IPS-15b (cell line): ENCODE results near the gene HERC5.
A peak's percentile ranks its signal among the peaks of the same experiment; 100 is the strongest.

ENCODE experiments used
- H3K27me3 ChIP-seq: one replicate; pipeline ENCODE4 v1.6.1; 2013; ENCODE audit warnings: low read length; ENCODE audit not compliant: control insufficient read depth, insufficient read depth
- H3K36me3 ChIP-seq: one replicate; pipeline ENCODE4 v1.6.1; 2013; ENCODE audit warnings: low read length; ENCODE audit not compliant: control insufficient read depth, insufficient read depth
- H3K4me1 ChIP-seq: one replicate; pipeline ENCODE4 v1.6.1; 2013; ENCODE audit warnings: mild to moderate bottlenecking, low read length; ENCODE audit not compliant: control insufficient read depth, insufficient read depth
- H3K4me3 ChIP-seq: one replicate; pipeline ENCODE4 v1.5.1; 2013; ENCODE audit warnings: low read depth, low read length
- H3K9ac ChIP-seq: one replicate; pipeline ENCODE4 v1.6.1; 2013; ENCODE audit warnings: low read depth, mild to moderate bottlenecking, low read length
- H3K9me3 ChIP-seq: one replicate; pipeline ENCODE4 v1.6.1; 2013; ENCODE audit warnings: mild to moderate bottlenecking, low read length; ENCODE audit not compliant: control insufficient read depth, insufficient read depth

HERC5 gene

GRCh38 chr4:88448889-88449288, 8.0 kb upstream of the HERC5 start:
- Histone ChIP-seq H3K36me3 (no peaks in the 10 kb centered on the region), H3K9me3 (no peaks in the 10 kb centered on the region), H3K27me3 (no peaks in the 10 kb centered on the region)

GRCh38 chr4:88449290-88449689, 7.6 kb upstream of the HERC5 start:
- no peak overlapping the region for H3K4me3 ChIP-seq
- no peaks in the 10 kb centered on the region for H3K27me3 ChIP-seq
- H3K4me1 ChIP-seq: peaks cover 2% of the 10 kb centered on the region
- no peaks in the 10 kb centered on the region for H3K9me3 ChIP-seq
- no peak overlapping the region for H3K9ac ChIP-seq
- no peaks in the 10 kb centered on the region for H3K36me3 ChIP-seq

More at GRCh38 chr4:88448889-88449288, 8.0 kb upstream of the HERC5 start:
- peaks cover 5% of the 10 kb centered on the region for H3K4me1 ChIP-seq
- no peak overlapping the region for H3K9ac ChIP-seq
- H3K4me3 ChIP-seq: no peak overlapping the region

GRCh38 chr4:88451205-88451604, 5.7 kb upstream of the HERC5 start:
- H3K9me3 ChIP-seq: no peaks in the 10 kb centered on the region
- H3K9ac ChIP-seq: no peak overlapping the region
- no peaks in the 10 kb centered on the region for H3K36me3 ChIP-seq
- no peak overlapping the region for H3K4me3 ChIP-seq
- peaks cover 6% of the 10 kb centered on the region for H3K4me1 ChIP-seq
- peaks cover 2% of the 10 kb centered on the region for H3K27me3 ChIP-seq

GRCh38 chr4:88452912-88453311, 4.0 kb upstream of the HERC5 start:
- Histone ChIP-seq H3K9me3 (no peaks in the 10 kb centered on the region), H3K9ac (no peak overlapping the region), H3K27me3 (peaks cover 4% of the 10 kb centered on the region), H3K36me3 (no peaks in the 10 kb centered on the region), H3K4me3 (no peak overlapping the region), H3K4me1 (peaks cover 4% of the 10 kb centered on the region)

- Histone ChIP-seq H3K4me3 (peak overlapping the region; percentile 64), H3K27me3 (peaks cover 17% of the 10 kb centered on the region), H3K9ac (no peak overlapping the region), H3K9me3 (no peaks in the 10 kb centered on the region), H3K36me3 (no peaks in the 10 kb centered on the region), H3K4me1 (peaks cover 4% of the 10 kb centered on the region)
These were observed 586 bp downstream of the HERC5 start for GRCh38 chr4:88457307-88458103.

GRCh38 chr4:88458104-88458740, 1.3 kb downstream of the HERC5 start:
- H3K9ac ChIP-seq: no peak overlapping the region
- peak overlapping the region; percentile 64 for H3K4me3 ChIP-seq

GRCh38 chr4:88465653-88466192, 8.8 kb downstream of the HERC5 start:
- Histone ChIP-seq H3K9me3 (no peaks in the 10 kb centered on the region), H3K4me3 (no peak overlapping the region), H3K27me3 (no peaks in the 10 kb centered on the region), H3K36me3 (peaks cover 9% of the 10 kb centered on the region), H3K4me1 (no peaks in the 10 kb centered on the region), H3K9ac (no peak overlapping the region)

More at GRCh38 chr4:88458104-88458740, 1.3 kb downstream of the HERC5 start:
- no peaks in the 10 kb centered on the region for H3K9me3 ChIP-seq
- H3K27me3 ChIP-seq: peaks cover 17% of the 10 kb centered on the region
- H3K4me1 ChIP-seq: peaks cover 4% of the 10 kb centered on the region
- no peaks in the 10 kb centered on the region for H3K36me3 ChIP-seq

- H3K4me3 ChIP-seq: no peak overlapping the region
- H3K4me1 ChIP-seq: no peaks in the 10 kb centered on the region
- H3K27me3 ChIP-seq: no peaks in the 10 kb centered on the region
- no peaks in the 10 kb centered on the region for H3K9me3 ChIP-seq
- no peak overlapping the region for H3K9ac ChIP-seq
- peaks cover 9% of the 10 kb centered on the region for H3K36me3 ChIP-seq
These were observed 10.5 kb downstream of the HERC5 start for GRCh38 chr4:88467392-88467791.

GRCh38 chr4:88477229-88477860, 20.4 kb downstream of the HERC5 start:
- Histone ChIP-seq H3K27me3 (no peaks in the 10 kb centered on the region), H3K4me3 (no peak overlapping the region), H3K4me1 (no peaks in the 10 kb centered on the region), H3K9ac (no peak overlapping the region), H3K36me3 (no peaks in the 10 kb centered on the region), H3K9me3 (no peaks in the 10 kb centered on the region)

GRCh38 chr4:88478247-88478646, 21.3 kb downstream of the HERC5 start:
- Histone ChIP-seq H3K4me1 (no peaks in the 10 kb centered on the region), H3K27me3 (no peaks in the 10 kb centered on the region), H3K4me3 (no peak overlapping the region), H3K9ac (no peak overlapping the region), H3K9me3 (no peaks in the 10 kb centered on the region), H3K36me3 (no peaks in the 10 kb centered on the region)

- Histone ChIP-seq H3K9ac (no peak overlapping the region), H3K4me1 (no peaks in the 10 kb centered on the region), H3K4me3 (no peak overlapping the region), H3K27me3 (no peaks in the 10 kb centered on the region), H3K9me3 (no peaks in the 10 kb centered on the region), H3K36me3 (no peaks in the 10 kb centered on the region)
These were observed 24.6 kb downstream of the HERC5 start for GRCh38 chr4:88481537-88481936.
